NCI-H2081 treated with DMSO at 0.1 percent for 48 hours (cell line): ENCODE results near the gene CTSS.
A peak's percentile ranks its signal among the peaks of the same experiment; 100 is the strongest.
"Not testable (repeated sequence)": the region's sequence is repeated elsewhere in the genome, so short reads cannot be mapped to it uniquely, and the experiment has no call there.

Experiments
- DNase-seq: peaks from one replicate; lab custom pipeline; 2025; lab: John Stamatoyannopoulos, UW

Gene CTSS

GRCh38 chr1:150765296-150765976 is at the start of gene CTSS:
CTSS (minus strand) TSS chr1:150765778; CDS start chr1:150764763, 1,015 bp downstream.
- no peak for DNase-seq

GRCh38 chr1:150813028-150813707 is 47.6 kb upstream of the CTSS start:
- DNase-seq, result peak; percentile 22

DNA sequence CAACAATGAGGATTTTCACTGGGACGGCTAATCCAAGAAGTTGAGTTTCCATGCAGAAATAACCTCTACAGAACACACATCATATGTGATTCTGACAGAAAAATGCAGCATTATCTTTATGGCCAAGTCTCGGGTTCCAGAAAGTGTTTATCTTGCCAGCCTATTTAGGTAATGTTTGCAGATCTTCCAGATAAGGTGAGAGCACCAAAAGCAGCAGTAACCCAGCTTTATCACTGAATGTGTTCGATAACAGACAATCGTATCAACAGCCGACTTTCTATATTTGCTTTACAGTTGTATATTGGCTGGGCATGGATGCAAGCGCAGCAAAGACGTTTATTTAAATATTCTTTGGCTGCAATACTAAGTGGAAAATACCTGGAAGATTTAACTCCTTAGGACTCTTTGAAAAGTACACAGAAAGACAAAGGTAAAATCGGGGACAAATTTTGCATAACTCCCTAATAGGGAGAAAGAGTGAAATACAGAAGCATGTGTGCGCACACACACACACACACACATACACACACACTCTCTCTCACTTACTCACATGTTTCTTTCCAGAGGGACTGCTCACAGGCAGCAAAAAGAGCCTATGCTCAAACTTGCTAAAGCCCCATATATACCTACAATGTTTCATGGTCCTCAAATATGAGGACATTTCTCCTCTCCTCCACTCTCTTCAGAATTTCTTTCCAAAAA is 45.5 kb upstream of the CTSS start:
- DNase-seq, result no peak

- DNase-seq, result no peak
Observed at GRCh38 chr1:150809651-150810050, 44.1 kb upstream of the CTSS start.

DNA sequence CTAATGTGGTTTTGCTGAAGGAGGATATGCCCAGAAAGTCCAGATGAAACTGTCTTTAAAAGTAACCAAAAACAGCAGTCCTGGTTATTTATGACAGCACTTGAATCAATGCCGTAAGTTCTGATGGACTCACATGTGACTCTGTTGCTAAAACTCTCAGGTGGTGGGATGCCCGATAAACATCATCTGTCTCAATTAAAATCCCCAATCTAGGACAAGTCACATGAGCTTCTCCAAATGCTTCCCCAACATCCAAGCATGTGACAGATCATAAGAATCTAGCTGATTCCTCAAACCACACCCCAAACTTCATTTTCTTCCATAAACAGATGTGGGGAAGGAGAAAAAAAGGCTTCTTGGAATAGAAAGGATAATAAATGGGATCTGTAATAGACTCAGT is 43.3 kb upstream of the CTSS start:
- DNase-seq, result no peak

DNA sequence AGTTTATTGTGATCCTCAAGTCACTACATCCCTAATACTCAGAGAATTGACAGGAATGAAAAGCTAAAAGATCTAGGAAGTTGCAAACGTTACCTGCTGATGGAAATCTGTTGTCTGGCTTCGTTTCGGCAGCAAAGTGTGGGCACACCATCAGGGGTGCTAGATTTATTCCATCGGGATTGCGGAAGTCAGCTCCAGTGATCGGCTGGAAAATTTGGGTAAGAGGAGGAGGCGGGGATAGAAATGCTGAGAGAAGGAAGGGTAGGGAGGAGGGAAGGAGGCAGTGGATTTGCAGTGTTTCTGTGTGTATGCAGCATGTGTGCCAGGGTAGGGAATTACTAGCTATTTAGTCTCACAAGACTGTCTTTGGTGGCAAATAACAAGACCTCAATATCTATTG is 42.5 kb upstream of the CTSS start, which contains the start of gene CTSK:
Gene CTSK (minus strand): TSS at position 140 of the 400 bp plus-strand sequence. CDS start 1,455 bp downstream, outside the sequence.
- no peak for DNase-seq

DNA sequence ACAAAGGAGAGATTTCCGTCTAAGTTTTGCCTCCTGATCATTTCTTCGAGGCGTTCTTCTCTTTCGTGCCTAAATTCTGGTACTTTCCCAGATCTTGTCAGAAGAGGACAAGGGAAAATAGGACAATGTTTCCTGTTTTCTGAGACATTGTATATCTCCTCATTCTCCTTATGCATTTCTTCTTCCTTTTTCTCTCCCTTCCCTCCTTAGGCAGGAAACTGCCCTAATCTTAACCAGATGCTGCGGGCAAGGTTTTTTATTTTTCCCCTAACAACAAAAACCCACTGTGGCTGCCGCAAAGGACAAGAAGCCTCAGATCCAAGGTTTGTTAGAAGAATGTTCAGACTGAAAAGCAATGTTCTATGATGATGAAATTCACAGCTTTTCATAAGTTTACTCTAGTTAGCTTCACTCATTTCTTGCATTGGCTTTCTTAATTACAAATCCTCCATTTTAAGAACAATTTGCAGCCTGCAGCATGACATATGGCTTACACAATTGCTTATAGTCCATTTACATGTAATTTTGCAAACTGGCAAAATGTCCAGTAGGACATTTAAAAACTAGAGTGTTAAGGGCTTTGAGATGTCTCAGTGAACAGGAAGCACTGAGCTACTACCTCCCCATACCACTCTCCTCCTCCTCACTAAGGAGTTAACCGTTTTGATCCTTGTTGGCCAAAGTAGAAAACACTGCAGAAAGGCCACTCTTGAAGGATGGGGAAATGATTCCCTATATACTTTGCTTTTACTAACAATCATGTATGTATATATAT is 41.9 kb upstream of the CTSS start:
- no peak for DNase-seq

DNA sequence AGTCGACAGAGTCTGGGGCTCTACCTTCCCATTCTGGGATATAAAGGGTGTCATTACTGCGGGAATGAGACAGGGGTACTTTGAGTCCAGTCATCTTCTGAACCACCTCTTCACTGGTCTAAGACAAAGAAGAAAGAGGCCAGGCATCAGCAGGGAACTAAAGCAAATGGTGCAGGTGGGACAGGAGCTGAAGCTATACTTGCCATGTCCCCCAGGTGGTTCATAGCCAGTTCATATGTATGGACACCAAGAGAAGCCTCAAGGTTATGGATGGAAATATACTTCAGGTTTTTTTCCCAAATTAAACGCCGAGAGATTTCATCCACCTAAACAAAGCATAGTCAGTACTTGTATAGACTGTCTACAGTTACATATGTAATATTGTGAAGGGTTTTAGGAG is 40.3 kb upstream of the CTSS start:
- no peak for DNase-seq

DNA sequence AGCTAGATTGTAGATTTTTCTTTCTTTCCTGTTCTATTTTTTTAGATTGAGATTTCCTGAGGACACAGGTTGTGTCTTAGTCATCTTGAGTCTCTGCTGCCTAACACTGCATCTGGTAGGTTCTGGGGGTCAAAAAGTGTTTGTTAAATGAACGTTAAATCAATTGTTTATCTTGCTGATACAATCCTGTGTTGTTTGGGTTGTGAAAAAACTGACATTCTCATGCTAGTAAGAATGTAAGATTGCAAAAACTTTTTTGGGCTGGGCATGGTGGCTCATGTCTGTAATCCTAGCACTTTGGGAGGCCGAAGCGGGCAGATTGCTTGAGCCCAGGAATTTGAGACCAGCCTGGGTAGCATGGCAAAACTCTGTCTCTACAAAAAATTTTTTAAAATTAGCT is 39.1 kb upstream of the CTSS start:
- no peak for DNase-seq

DNA sequence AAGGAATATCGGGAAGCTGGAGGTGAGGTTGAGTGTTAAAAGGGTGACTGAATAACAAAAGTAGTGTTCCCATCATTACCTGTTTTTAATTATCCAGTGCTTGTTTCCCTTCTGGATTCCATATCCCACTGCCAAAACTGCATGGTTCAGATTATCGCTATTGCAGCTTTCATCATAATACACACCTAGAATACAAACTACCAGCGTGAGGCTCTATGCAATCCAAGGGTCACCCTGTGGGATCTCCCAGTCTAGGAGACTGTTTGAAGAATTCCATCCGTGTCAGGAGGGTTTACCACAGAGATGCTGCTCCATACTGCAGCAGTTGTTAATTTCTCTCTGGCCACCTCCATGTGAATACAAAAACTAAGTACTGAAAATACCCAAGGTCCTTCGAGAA is 33.5 kb upstream of the CTSS start:
- DNase-seq, result no peak

GRCh38 chr1:150798525-150798924 is 32.9 kb upstream of the CTSS start:
- peak; percentile 77 for DNase-seq

DNA sequence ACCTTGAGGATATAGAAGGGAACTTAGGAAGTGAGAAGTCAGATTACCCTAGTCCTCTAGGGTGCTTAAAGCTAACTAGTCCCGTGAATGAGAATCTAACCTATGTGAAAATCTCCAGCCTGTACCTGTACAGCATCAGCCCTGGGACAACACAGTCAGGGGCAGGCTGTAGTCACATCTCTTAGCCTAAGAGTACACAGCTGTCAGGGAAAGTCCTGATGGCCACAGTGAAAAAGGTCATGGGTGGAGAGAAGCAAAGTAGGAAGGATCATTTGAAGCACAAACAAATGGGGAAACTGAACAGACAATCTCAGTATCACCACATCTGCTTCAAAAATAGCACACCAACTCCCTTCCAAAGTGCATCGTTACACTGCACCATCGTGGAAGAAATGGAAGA is 30.8 kb upstream of the CTSS start:
- DNase-seq, result no peak

DNA sequence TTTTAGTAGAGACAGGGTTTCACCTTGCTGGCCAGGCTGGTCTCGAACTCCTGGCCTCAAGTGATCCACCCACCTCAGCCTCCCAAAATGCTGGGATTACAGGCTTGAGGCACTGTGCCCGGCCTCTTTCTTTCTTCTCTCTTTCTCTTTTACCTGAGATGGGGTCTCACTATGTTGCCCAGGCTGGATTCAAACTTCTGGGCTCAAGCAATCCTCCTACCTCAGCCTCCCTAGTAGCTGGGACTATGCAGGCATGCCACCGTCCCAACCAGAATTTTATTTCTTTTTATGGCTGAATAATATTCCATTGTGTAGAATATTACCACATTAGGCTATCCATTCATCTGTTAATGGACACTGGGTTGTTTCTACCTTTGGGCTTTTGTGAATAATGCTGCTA is 28.2 kb upstream of the CTSS start:
- not testable (repeated sequence) for DNase-seq

DNA sequence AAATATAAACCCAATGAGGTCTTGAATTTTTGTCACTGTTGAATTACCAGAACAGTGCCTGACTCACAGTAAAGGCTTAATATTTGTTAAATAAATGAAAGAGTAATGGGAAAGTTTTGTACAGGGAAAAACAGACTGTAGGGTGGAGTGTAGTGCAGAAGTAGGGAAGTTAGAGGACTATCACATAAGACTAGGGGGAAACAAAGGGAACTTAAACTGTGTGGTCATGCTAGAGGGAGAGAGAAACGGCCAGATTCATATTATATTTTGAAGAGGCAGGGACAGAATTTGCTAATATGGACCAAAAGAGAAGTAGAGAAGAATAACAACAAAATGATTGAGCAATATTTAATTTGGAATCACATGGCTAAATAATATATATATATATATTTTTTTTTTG is 27.6 kb upstream of the CTSS start:
- DNase-seq, result no peak

- no peak for DNase-seq
Observed at GRCh38 chr1:150791585-150791984, 26.0 kb upstream of the CTSS start.

DNA sequence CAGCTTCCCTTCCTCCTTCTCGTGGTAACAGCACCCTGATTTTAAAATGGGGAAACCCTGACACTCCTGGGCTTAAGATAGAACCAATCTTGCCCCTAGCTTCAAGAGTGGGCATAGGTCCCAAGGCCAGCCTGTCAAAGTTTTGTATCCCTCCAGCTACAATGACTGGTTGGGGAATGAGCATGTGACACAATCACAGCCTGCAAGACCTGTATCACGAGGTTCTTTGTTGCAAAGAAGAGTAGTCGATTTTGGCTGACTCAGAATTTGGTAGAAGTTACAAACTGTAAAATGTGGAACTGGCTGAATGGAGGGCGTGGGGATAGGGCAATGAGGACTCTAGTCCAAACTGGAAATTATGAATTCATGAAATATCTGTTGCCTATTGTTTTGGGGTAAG is 23.8 kb upstream of the CTSS start:
- no peak for DNase-seq

DNA sequence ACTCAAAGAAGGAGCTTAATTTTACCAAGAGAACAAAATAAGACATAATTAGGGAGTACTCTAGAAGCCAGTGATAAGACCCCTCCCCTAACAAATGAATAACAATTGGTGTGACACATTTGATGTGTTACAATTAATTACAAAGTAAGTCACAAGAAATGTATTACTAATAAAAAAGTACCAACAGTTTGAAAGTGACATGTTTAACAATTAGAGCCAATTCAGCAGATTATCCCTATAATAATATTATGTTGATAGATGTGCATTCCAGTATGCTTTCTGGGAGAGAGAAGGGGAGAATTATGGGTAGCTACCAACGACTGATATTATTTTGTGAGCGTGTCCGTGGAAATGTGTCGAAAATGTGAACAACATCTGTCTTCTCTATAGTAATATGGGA is 23.4 kb upstream of the CTSS start:
- no peak for DNase-seq

GRCh38 chr1:150787455-150787854 is 21.9 kb upstream of the CTSS start:
- DNase-seq, result no peak

- no peak for DNase-seq
Observed at GRCh38 chr1:150780510-150780909, 14.9 kb upstream of the CTSS start.

GRCh38 chr1:150778409-150778808 is 12.8 kb upstream of the CTSS start:
- no peak for DNase-seq

GRCh38 chr1:150777544-150777943 is 12.0 kb upstream of the CTSS start:
- DNase-seq, result no peak

- DNase-seq, result not testable (repeated sequence)
Observed at GRCh38 chr1:150775931-150776505, 10.4 kb upstream of the CTSS start.
